NT2/D1 (cell line): ENCODE results near the gene GPC6.

Experiments
- SUZ12 ChIP-seq: IDR thresholded peaks from 2 replicates; pipeline ENCODE4 v1.6.1; 2011; ENCODE audit not compliant: insufficient read length, insufficient read depth; ENCODE audit errors: extremely low read depth
- YY1 ChIP-seq: IDR thresholded peaks from 2 replicates; pipeline ENCODE4 v1.6.1; 2011; ENCODE audit not compliant: insufficient read length, insufficient read depth
- ZNF274 ChIP-seq: IDR thresholded peaks from 2 replicates; pipeline ENCODE4 v1.6.1; 2011; ENCODE audit warnings: mild to moderate bottlenecking, low read depth, low read length

DNA sequence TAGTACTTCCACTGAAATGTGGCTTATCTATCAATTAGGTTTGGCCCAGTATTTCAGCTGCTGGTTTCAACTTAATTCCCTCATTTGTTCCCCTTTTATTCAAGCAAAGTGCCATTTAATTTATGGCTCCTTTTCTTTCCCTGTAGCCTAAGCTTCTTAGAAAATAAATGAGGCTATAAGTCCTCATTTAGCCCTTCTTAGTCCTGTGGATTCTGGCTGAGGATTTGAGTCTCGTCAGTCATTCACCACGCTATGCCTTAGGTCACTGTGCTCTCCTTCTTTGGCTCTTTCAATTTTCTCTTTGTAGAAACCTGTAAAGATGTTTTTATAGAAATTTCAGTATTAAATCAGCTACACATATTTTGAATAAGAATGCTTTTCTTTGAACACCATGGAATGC lies 579.1 kb downstream of the GPC6 start:
- TF ChIP-seq ZNF274 (no peak), SUZ12 (no peak), YY1 (no peak)
